ENCODE measurements around the gene IARS2.

DNA sequence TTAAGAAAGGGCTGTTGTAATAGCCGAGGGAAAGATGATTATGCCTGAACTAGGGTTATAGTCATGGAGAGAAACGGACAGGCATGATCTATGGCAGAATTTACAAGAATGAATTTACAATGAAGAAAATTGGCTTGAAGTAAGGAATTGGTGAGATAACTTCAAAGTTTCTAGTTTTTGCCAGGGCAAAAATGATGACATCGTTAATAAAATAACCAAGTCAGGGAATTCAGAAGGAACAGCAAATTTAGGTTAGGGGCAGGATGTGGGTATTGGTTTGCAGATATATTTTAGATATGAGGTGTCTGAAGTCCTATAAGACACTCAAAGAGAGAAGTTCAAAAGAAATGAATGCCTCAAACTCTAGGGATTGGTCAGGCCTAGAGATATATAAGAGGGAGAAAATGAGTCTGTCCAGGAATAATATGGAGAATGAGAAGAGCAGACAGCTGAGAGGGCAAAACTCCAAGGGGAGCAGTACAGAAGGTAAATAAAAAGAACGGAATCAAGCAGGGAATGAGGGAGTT is 62.8 kb downstream of the IARS2 start:
- TF ChIP-seq POLR2A (IDR thresholded peaks at IDR 0.05; ENCODE audit: low read depth, low read length) (no peak), TAF1 (IDR thresholded peaks at IDR 0.05; ENCODE audit: low read depth, low read length) (no peak), POLR2AphosphoS5 (IDR thresholded peaks at IDR 0.05; ENCODE audit: low read depth, low read length) (no peak)
